GM12801 (cell line): Measurements from ENCODE around the gene UBE2D2.

Experiments
- CTCF ChIP-seq: IDR thresholded peaks from one replicate; pipeline ENCODE4 v1.5.1; 2011; ENCODE audit warnings: control low read depth; ENCODE audit not compliant: insufficient read length; ENCODE audit errors: extremely low read depth

The UBE2D2 gene

DNA sequence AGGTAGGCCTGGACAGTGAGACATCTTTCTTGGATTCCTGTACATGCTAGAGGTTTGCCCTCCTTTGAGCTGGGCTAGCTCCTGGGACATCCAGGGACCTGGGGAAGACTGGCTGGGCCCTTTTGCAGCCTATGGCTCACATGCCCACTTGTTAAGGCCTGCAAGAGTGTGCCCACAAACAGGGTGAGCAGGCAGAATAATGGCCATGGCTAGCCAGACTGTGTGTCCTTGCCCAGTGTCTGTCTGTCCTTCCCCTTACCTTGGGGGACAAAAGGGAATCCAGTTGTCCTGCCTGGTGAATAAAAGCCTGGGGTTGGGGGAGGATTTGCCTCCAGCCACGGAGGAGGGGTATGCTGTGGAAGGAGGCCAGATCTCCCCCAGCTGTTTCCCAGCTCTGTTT lies 74.1 kb downstream of the UBE2D2 start:
- no peak for TF ChIP-seq CTCF

- no peak for TF ChIP-seq CTCF
Measured at GRCh38 chr5:139635606-139636206, 74.6 kb downstream of the UBE2D2 start.

DNA sequence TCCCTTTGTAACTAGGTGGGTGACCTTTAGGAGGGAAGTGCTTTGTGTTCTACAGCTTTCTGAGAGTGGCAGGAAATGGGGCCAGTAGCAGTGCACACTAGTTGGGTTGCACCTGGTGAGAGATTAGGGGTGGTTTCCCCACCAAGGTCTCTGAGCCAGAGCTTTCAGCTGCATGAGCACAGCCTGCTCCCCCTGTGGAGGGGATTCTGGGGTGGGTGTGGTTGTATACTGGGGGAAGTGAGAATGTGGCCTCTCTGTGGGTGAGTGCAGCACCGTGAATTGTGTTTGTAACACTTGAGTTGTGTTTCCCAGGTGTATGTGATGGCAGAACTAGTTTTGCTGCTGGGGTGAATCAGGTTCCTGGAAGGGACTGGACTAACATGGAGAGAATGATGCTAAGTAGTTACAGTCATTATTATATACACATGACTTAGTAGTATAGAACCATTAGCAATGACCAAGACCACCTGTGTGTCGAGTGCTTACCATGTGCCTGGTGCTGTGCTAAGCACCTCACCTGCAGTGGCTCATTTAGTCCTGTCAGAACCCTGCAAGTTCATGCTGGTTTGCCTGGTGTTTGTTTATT lies 75.2 kb downstream of the UBE2D2 start:
- no peak for TF ChIP-seq CTCF

- no peak for TF ChIP-seq CTCF
Measured at GRCh38 chr5:139636975-139637408, 75.9 kb downstream of the UBE2D2 start.

DNA sequence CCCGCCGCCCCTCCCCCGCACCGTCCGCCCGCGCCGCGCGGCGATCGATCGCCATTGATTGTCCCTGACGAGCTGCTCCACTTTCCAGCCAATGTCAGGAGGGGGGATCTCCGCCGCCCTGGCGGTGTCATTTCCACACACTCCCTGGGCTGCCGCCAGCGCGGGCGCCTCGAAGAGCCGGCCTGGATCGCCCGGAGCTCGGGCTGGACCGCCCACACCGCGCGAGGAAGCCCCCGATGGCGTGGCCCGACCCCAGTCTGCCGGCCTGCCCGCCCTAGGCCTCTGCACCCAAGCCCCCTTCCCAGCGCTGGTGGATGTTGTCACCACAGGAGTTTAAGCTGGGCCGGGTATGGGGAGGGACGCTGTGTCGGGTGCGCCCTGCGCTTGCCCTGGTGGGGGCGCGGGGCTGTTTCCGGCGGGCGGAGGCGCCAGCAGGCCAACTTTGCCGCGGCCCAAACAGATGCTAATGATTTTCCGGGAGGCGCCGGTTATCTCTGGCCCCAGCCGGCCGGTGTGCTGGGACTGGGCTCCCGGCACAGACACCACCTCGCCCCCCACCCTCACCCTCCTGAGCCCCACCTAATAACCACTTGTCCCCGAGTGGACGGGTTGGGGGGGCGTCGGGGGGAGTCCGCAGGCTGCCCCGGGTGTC lies 76.4 kb downstream of the UBE2D2 start:
- no peak for TF ChIP-seq CTCF

- TF ChIP-seq CTCF: no peak
Measured at GRCh38 chr5:139638090-139638735, 77.1 kb downstream of the UBE2D2 start.
